GM21515 (cell line): Measurements from ENCODE around the gene ZNF136.

ENCODE experiments used
- ATAC-seq: cut with Tn5 transposase; IDR thresholded peaks from one replicate; pipeline ENCODE4 v1.9.1; 2021; ENCODE audit not compliant: unreplicated experiment

Gene ZNF136

DNA sequence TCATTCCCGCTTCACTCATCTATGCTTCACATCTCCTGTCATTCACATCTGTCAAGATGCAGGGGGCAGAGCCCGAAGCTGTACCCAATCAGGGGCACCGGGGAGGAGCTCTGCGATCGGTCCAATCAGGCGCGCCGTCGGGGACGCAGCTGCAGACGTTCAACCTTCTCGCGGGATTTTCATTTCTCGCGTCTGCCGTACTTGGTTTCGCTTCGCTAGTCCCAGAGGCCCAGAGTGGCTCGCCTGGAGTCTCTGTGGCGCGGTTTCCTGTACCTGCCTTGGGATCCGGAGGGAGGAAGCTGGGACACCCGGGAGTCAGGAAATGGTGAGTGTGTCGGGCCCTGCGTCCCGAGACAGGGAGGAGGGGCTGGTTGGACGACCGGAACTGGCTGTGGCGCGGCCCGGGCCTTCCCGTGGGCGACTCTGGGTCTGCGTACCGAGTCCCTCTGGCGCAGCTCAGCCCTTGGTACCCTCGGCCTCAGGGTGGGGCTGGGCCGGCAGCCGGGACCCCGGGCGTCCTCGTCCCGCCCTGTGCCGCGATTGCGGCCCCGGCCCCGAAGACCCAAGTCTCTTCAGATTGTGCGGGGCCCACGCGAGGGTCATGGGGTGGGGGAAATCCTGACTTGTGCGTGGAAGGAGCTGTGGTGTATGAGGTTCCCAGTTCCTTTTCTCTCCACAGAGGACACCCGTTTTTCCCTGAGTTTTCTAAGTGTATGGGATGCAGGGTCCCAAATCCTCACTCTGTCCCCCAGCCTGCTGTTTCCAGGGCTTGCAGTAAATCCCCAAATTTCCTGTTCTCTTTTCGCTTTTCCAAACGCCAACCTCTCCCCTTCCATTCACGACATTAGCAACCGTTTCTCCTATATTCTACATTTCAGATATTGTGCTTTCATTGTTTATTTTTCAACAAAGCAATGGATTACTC, at the start of gene ZNF136:
Gene ZNF136 (plus strand): TSS at position 215 of the 925 bp plus-strand sequence. CDS start 108 bp downstream, at position 323.
- peak; percentile 87 for ATAC-seq

DNA sequence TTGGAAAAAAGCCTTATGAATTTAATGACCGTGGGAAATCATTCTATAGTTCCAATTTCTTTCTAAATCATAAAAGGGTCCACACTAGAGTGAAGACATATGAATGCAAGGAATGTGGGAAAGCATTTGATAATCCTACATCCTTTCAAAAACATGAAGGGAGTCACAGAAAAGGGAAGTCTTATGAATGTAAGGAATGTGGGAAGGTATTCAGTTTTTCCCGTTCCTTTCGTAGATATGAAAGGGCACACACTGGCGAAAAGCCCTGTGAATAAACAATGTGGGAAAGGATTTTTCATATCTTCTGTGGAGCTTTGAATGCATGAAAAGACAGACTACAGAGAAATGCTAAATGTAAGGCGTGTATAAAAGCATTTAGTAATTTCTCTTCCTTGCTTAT, 49.8 kb upstream of the ZNF136 start:
- ATAC-seq: no peak

DNA sequence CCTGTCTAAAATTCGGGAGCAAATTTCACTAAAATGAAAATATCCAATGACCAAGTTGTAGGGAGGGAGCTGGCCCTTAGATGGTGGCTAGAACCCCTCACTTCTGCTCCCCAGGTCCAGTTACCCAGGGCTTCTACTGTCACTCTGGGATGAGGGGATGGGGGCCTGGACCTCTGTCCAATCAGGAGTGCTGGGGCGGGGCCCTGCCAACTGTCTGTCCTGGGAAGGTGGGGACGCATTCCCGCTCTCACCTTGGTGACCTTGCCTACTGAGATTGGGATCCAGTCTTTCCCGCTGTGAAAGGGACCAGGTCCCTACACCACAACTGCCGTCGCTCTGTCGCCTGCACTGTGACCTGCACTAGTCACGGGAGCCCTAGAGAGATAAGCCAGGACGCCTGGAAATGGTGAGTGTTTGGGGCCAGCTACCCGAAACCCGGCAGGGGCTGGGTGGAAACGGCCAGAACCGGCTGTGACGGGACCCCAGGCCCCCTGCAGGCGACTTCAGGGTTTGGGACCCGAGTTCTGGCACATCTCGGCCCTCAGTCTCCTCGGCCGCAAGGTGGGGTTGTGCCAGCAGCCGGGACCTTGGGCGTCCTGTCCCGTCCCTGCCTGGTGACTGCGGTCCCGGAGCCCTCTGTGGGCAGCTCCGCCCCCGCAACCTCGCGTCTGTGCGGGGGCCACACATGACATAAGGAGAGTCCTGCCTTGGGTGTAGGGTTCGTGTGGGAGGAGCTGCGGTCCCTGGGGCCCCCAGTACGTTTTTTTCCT, 45.5 kb upstream of the ZNF136 start:
- no peak for ATAC-seq

DNA sequence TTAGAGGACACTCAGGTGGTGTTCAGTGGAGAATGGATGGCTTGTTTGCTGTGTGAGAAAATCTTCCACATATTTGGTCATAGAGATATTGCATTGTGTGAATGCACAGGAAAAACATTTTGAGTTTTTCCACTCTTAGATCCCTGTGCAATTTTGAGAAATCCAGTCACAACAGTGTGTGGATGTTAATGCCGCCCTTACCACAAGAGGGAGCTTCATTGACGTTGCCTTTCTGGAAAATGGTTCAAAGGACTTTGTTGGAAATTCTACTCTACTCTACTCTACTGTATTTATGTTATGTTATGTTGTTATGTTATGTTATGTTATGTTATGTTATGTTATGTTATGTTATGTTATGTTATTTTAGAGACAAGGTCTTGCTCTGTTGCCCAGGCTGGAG, 36.2 kb upstream of the ZNF136 start:
- no peak for ATAC-seq

DNA sequence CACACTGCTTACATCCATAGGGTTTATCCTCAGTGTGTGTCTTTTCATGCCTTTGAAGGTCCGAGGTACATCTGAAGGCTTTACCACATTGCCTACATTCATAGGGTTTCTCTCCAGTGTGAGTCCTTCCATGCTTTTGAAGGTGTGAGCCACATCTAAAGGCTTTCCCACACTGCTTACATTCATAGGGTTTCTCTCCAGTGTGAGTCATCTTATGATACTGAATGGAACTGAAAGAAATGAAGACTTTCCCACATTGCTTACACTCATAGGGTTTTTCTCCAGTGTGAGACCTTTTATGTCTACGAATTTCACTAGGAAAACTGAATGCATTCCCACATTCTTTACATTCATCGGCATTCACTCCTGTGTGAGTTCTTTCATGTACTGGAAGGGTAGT, 29.8 kb upstream of the ZNF136 start:
- ATAC-seq: no peak

DNA sequence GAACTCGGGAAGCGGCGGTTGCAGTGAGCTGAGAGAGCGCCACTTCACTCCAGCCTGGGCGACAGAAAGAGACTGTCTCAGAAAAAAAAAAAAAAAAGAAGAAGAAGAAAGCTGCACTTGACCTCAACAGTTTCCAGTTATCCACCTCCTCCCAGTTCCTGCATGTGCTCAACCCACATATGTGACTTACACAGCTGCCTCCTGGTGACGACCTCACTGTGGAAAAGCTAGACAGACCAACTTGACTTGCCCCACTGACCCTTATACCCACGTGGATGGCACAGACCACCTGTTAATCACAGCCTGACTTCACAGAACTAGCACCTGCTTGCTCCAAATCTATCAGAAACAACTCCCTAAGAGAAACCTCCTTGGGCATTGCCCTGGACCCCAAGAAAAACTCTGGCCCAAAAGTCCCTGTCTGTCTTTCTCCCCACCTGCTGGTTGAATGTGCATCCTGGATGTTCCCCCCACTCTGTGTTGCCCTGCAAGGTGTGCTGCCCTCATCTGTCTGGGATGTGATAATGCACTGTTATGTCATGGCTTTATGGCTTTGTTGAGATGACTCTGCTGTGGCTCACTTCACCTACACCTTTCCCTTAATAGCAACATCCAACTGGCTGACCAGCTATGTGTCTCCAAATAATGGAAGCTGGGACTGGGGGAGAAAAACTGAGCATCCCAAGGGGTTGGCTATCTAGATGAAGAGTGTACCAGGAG, 25.5 kb upstream of the ZNF136 start:
- no peak for ATAC-seq

DNA sequence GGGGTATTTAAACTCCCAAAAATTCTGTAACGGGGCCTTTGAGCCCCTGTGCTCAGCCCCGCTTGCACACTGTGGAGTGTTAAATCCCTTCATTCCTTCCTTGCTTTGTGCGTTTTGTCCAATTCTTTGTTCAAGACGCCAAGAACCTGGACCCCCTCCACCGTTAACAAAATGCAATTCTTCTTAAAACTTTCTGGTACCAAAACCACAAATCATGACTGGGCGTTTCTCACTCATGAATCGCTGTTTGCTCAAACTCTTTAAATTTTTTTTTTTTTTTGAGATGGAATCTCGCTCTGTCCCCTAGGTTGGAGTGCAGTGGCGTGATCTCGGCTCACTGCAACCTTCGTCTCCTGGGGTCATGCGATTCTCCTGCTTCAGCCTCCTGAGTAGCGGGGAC, 23.6 kb upstream of the ZNF136 start:
- no peak for ATAC-seq

DNA sequence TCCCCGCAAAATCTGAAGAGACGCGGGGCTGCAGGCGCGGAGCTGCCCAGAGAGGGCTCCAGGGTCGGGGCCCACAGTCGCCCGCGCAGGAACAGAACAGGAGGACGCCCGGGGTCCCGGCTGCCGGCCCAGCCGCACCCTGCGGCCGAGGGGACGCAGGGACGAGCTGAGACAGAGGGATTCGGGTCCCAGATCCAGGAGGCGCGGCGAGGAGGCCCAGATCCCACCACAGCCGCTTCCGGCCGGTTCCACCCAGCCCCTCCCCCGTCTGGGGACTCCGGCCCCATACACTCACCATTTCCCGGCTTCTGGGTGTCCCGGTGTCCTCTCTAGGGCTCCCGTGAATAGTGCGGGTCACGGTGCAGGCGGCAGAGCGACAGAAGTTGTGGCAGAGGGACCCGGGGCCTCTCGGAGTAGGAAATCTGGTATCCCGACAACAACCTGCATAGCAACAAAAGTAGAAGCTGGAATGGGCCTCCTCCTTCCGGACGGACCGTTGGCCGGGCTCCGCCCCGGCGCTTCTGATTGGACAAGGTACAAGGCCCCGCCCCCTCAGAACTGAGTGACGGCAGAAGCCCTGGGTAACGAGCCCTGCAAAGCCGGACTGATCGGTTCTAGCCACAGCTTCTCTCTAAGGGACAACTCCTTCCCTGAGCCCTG, 22.9 kb upstream of the ZNF136 start, which contains the start of gene ZNF20:
Gene ZNF20 (minus strand): TSS at position 466 of the 660 bp plus-strand sequence. CDS start 168 bp downstream, at position 298.
- peak; percentile 91 for ATAC-seq

DNA sequence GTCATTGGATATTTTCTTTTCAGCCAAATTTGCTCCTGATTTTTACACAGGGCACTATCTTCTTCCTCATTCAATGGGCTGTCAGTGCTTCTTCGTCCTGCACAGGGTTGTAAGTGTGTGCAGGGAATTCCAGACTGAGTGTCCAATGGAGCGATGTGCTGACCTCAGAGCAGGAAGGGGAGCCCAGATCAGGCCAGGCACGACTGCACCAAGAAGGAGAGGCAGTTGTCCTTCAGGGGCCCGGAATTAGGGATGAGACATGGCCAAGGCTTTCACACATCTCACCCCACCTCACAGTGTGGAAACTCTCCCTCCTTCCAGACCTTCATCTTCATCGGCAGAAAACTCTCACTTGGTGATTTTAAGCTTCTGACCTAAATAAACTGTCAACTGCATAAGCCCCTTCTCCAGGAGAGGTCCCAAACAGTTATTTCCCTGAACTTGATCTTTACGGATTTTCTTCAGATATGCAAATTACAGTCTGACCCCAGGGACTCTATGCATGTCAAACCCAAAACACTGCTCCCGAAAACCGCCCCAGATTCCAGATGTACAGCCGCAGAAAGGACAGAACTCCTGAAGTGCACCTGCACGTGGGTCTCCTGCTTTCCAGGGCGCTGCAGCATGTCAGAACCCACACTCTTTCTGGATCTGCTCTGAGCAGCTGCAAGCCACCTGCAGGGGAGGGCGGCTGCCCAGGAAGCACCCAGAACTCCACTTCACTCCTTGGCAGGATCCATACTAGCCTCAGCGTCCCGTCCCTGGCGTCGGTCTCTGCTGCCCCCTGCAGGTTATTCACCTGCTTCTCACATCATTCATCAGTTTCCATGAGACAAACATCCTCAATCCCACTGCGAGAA, 22.1 kb upstream of the ZNF136 start:
- ATAC-seq: peak; percentile 47

DNA sequence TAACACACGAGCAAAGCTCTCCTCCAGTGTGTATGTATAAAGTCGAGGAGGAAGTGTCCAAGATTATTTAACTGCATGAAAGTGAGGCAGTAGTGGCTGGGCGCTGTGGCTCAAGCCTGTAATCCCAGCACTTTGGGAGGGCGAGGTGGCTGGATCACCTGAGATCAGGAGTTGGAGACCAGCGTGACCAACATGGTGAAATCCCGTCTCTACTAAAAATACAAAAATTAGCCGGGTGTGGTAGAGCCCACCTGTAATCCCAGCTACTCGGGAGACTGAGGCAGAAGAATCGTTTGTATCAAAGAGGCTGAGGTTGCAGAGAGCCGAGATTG, 21.5 kb upstream of the ZNF136 start:
- ATAC-seq: no peak

DNA sequence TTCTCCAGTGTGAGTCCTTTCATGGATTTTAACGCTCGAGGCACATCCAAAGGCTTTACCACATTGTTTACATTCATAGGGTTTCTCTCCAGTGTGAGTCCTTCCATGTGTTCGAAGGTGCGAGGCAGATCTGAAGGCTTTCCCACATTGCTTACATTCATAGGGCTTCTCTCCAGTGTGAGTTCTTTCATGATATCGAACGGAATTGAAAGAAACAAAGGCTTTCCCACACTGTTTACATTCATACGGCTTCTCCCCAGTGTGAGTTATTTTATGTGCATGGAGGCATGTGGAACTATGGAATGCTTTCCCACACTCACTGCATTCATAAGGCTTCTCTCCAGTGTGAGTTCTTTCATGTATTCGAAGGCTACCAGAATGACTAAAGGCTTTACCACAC, 17.5 kb upstream of the ZNF136 start:
- no peak for ATAC-seq

DNA sequence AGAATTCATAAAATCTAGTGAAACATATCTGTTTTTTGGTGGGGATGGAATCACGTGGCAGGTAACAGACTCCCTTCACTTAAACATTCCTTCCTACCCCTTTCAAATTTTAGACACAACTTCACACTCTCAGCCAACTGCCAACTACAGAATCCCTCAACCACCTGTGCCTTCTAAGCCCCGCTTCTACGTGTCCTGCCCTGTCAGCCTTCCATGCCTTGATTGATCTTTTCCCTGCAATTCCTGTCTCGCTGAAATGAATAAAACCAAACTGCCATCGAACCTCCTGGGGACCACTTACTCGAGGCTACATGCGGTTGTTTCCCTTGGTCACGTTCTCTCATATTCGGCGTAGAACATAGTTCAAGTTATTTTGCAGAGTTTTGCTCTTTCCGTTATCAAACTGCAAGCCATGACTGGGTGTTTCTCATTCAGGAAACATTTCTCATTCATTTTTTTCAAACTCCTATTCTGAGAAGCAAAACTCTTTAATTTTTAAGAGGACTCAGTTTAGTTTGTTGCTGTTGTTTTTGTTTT, 7.5 kb upstream of the ZNF136 start:
- ATAC-seq: no peak

DNA sequence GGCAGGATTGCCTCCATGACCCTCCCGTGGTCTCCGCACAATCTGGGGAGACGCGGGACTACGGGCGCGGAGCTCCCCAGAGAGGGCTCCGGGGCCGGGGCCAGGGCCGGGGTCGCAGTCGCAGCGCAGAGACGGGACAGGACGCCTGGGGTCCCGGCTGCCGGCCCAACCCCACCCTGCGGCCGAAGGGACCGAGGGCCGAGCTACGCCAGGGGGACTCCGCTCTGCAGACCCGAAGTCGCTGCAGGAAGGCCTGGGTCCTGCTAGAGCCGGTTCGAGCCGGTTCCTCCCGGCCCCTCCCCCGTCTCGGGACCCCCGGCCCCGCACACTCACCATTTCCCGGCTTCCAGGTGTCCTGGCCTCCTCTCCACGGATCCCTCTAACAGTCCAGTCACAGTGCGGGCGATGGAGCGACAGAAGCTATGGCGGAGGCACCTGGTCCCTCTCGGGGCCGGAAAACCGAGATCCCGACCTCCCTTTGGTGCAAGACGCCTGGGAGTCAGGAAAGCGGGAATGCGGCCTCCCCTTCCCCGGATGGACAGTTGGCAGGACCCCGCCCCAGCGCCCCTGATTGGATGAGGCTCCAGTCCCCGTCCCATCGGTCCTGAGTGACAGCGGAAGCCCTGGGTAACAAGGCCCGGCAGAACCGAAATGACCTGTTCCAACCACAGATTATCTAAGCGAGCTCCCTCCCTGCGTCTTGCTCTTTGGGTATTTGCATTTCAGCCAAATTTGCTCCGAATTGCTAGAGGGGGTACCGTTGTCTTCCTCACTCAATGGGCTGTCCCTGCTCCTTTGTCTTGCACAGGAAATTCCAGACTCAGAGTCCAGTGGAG, 6.5 kb upstream of the ZNF136 start, which contains the start of gene ZNF625:
Gene ZNF625 (minus strand): TSS at position 512 of the 836 bp plus-strand sequence. CDS start 176 bp downstream, at position 336.
- peak; percentile 76 for ATAC-seq

DNA sequence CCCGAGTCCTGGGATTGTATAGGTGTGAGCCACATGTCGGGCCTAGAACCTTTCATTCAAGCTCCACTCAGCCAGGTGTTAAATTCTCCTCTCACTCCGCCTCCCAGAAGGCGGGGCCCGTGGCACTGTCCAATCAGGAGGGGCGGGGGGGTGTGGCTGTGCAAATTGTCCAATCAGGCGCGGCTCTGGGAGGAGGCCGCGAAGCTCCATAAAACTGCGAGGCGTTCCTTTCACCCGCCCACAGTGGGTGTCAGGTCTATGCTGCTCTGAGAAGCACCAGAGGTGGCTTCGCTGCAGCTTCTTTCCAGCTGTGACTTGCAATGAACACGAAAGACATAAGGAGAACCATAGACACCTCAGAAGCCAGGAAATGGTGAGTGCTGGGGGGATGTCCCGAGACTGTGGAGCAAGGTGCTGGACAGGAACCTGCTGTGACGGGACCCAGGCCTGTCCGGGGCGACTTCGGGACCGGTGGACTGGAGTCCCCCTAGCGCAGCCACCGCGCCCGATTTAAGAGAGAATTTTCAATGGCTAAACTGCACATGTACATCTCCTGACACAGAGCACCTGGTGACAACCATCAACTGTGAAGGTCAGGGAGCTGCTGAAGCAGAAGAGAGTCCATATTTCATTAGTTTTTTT, 3.0 kb upstream of the ZNF136 start:
- no peak for ATAC-seq

DNA sequence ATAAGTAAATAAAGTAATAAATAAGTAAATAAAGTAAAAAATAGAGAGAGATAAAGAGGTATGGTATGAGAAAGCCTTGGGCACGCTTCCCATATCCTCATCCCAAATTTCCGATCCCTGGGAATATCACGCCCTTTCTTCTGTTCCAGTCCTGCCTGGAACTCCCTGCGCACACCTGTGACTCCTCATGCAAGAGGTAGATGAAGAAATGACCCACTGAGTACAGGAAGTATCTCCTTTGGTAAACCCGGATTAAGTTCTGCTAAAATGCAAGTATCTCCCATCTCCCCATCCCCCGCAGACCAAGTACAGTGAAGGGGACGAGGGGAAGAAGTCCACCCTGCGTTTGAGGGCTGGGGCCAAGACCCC, 399 bp upstream of the ZNF136 start:
- ATAC-seq: no peak

DNA sequence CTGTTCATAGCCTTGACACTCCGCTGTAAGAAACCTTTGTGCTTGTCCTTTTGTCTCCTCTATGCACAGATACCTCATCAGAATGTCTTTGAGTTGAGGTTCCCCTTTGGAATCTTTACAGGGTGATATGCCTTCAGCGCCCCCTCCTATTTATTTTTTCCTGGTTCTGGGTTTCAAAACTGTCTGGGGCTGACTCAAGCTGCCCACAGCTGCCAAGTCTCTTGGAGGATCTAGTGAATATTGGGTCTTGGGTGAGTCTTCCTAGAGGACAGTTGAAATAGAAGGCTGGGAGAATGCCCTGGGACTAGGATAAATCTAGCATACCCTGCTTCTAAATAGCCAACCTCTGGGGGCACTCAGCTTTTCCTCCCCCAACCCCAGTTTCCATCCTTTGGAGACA, 930 bp downstream of the ZNF136 start:
- ATAC-seq: no peak

DNA sequence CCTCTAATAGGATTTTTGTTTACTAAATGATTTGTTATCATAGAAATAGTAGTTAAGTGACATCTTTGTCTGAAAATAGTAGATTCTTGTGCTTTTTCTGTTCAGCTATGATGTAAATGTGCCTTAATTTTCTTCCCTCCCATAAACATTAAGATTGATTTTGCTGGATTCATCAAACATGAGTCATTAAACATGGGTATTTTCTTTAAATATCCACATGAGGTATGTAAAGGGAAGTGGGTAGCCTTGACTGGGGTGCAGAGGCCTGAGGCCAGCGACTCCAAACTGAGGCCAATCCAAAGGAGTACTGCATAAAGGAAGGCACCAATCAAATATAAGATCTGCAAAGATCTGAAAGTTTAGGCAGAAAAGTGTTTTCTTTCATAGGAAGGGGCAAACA, 3.7 kb downstream of the ZNF136 start:
- ATAC-seq: no peak

DNA sequence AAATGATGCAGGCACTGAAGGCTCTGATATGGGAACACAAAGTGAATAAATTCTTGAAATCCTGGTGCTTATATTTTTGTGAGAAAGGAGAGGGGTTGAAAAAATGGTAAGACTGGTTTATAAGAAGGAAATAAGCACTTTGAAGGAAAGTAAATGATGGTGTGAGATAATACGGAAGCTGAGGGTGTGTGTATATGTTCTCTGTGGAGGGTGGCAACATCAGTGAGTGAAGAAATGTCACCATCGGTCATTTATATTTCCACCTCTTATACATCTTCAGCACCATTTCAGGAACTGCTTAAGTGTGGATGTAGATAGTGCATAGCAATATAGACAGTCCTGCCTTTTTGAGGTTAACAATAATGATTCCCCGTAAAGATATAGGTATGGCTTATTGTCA, 17.5 kb downstream of the ZNF136 start:
- ATAC-seq: no peak
